ENCODE results near the gene NEUROD6. TPM values are rescaled to one million over a fixed set of nuclear protein-coding genes. Genes with fewer than 3 reads are reported as not detected.

NEUROD6 gene
- total RNA-seq, 2 experiments from 2014 or later, result not detected

- Mint-ChIP-seq H3K4me3 (no peak overlapping the region), H3K9me3 (no peaks in the 10 kb centered on the region), H3K36me3 (ENCODE audit: low read depth) (no peaks in the 10 kb centered on the region), H3K27ac (no peak overlapping the region), H3K4me1 (no peaks in the 10 kb centered on the region), H3K27me3 (peaks cover 2% of the 10 kb centered on the region)
- no peak for DNase-seq
- ChIA-PET POLR2A (no interaction called here), CTCF (no interaction called here)
Measured at GRCh38 chr7:31343516-31344305, 3.2 kb upstream of the NEUROD6 start.

GRCh38 chr7:31341141-31341540 lies 615 bp upstream of the NEUROD6 start:
- H3K27ac Mint-ChIP-seq, result no peak overlapping the region
- ChIA-PET CTCF (no interaction called here), POLR2A (no interaction called here)
- no peaks in the 10 kb centered on the region for H3K9me3 Mint-ChIP-seq
- H3K4me3 Mint-ChIP-seq, result no peak overlapping the region
- H3K36me3 Mint-ChIP-seq (ENCODE audit: low read depth), result no peaks in the 10 kb centered on the region
- no peaks in the 10 kb centered on the region for H3K4me1 Mint-ChIP-seq
- DNase-seq, result no peak
- peaks cover 3% of the 10 kb centered on the region for H3K27me3 Mint-ChIP-seq

GRCh38 chr7:31340051-31340450 lies 475 bp downstream of the NEUROD6 start:
- H3K27me3 Mint-ChIP-seq, result peaks cover 8% of the 10 kb centered on the region
- CTCF ChIA-PET, result no interaction called here

GRCh38 chr7:31338706-31339105 lies 1.8 kb downstream of the NEUROD6 start:
- no peaks in the 10 kb centered on the region for H3K9me3 Mint-ChIP-seq
- CTCF ChIA-PET, result no interaction called here
- H3K4me1 Mint-ChIP-seq, result no peaks in the 10 kb centered on the region
- H3K36me3 Mint-ChIP-seq (ENCODE audit: low read depth), result no peaks in the 10 kb centered on the region
- no peak overlapping the region for H3K27ac Mint-ChIP-seq
- DNase-seq, result no peak
- POLR2A ChIA-PET, result no interaction called here
- H3K4me3 Mint-ChIP-seq, result no peak overlapping the region
- peaks cover 9% of the 10 kb centered on the region for H3K27me3 Mint-ChIP-seq

More at GRCh38 chr7:31340051-31340450, 475 bp downstream of the NEUROD6 start:
- Mint-ChIP-seq H3K36me3 (ENCODE audit: low read depth) (no peaks in the 10 kb centered on the region), H3K4me3 (no peak overlapping the region), H3K9me3 (no peaks in the 10 kb centered on the region), H3K27ac (no peak overlapping the region), H3K4me1 (no peaks in the 10 kb centered on the region)
- POLR2A ChIA-PET, result no interaction called here
- DNase-seq, result no peak

- Mint-ChIP-seq H3K4me3 (no peak overlapping the region), H3K9me3 (no peaks in the 10 kb centered on the region), H3K27ac (no peak overlapping the region), H3K27me3 (peaks cover 9% of the 10 kb centered on the region), H3K4me1 (no peaks in the 10 kb centered on the region), H3K36me3 (ENCODE audit: low read depth) (no peaks in the 10 kb centered on the region)
- DNase-seq, result no peak
- POLR2A ChIA-PET, result no interaction called here
- CTCF ChIA-PET, result no interaction called here
Measured at GRCh38 chr7:31337002-31337565, 3.4 kb downstream of the NEUROD6 start.

GRCh38 chr7:31336202-31337001 lies 4.1 kb downstream of the NEUROD6 start:
- Mint-ChIP-seq H3K4me3 (no peak overlapping the region), H3K4me1 (no peaks in the 10 kb centered on the region), H3K36me3 (ENCODE audit: low read depth) (no peaks in the 10 kb centered on the region), H3K27ac (no peak overlapping the region), H3K27me3 (peaks cover 9% of the 10 kb centered on the region), H3K9me3 (no peaks in the 10 kb centered on the region)
- POLR2A ChIA-PET, result no interaction called here
- CTCF ChIA-PET, result no interaction called here
- no peak for DNase-seq

- H3K4me3 Mint-ChIP-seq, result no peak overlapping the region
- no peak for DNase-seq
- H3K36me3 Mint-ChIP-seq (ENCODE audit: low read depth), result no peaks in the 10 kb centered on the region
- no peaks in the 10 kb centered on the region for H3K9me3 Mint-ChIP-seq
- H3K4me1 Mint-ChIP-seq, result no peaks in the 10 kb centered on the region
- H3K27me3 Mint-ChIP-seq, result peaks cover 9% of the 10 kb centered on the region
- H3K27ac Mint-ChIP-seq, result no peak overlapping the region
- POLR2A ChIA-PET, result no interaction called here
- CTCF ChIA-PET, result no interaction called here
Measured at GRCh38 chr7:31335884-31336201, 4.7 kb downstream of the NEUROD6 start.

GRCh38 chr7:31335161-31335856 lies 5.2 kb downstream of the NEUROD6 start:
- Mint-ChIP-seq H3K9me3 (no peaks in the 10 kb centered on the region), H3K27me3 (peaks cover 9% of the 10 kb centered on the region), H3K36me3 (ENCODE audit: low read depth) (no peaks in the 10 kb centered on the region), H3K27ac (no peak overlapping the region), H3K4me3 (no peak overlapping the region), H3K4me1 (no peaks in the 10 kb centered on the region)
- CTCF ChIA-PET, result no interaction called here
- POLR2A ChIA-PET, result no interaction called here
- DNase-seq, result no peak

- ChIA-PET POLR2A (no interaction called here), CTCF (interaction anchor here (0.6 kb wide), 1 partner anchor 861 kb away, joined by 3 read pairs; no protein-coding TSS in a partner anchor)
- no peak overlapping the region for H3K27ac Mint-ChIP-seq
- H3K27me3 Mint-ChIP-seq, result peaks cover 7% of the 10 kb centered on the region
- no peaks in the 10 kb centered on the region for H3K36me3 Mint-ChIP-seq (ENCODE audit: low read depth)
- H3K9me3 Mint-ChIP-seq, result no peaks in the 10 kb centered on the region
- H3K4me1 Mint-ChIP-seq, result no peaks in the 10 kb centered on the region
- no peak for DNase-seq
- no peak overlapping the region for H3K4me3 Mint-ChIP-seq
Measured at GRCh38 chr7:31333291-31333690, 7.2 kb downstream of the NEUROD6 start.

DNA sequence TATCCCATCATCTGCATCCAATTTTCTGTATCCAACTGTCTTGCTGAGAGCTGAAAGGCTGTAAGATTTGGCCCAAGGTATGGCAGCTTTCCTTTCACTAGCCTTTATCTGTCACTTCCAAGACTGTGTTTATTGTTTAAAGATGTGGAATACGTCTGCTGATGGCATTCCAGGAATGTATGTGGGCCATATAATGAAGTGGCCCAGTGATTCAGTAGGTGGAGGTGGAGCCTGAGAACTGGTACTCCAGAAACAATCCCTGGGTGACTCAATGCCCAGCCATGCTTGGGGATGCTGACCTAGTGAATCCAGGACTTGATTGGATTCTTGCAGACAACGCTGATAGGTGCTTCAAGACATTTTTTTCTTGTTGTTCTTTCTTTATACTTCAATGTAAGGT lies 13.5 kb downstream of the NEUROD6 start:
- Mint-ChIP-seq H3K27me3 (no peaks in the 10 kb centered on the region), H3K36me3 (ENCODE audit: low read depth) (no peaks in the 10 kb centered on the region), H3K4me3 (no peak overlapping the region), H3K27ac (no peak overlapping the region), H3K4me1 (no peaks in the 10 kb centered on the region), H3K9me3 (peaks cover 3% of the 10 kb centered on the region)
- DNase-seq, result no peak
- POLR2A ChIA-PET, result no interaction called here
- CTCF ChIA-PET, result no interaction called here

DNA sequence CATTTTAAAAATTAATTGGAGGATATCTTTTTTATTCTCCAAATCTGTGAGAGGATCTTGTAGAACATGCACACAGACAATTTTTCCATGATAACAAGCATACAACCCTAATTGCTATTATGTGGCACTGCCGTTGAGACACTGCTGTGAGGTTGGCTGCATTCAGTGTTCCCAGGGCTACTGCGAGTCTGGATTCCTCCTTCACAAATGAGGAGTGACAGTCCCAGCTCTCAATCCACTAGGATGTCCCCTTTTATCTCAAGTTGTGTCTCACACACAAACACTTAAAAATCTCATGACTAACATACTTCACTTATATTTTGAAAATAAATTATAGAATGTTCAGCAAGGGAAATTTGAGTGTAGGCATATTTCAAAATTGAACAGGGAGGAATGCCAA lies 14.1 kb downstream of the NEUROD6 start:
- Mint-ChIP-seq H3K27me3 (no peaks in the 10 kb centered on the region), H3K4me3 (no peak overlapping the region), H3K27ac (no peak overlapping the region), H3K36me3 (ENCODE audit: low read depth) (no peaks in the 10 kb centered on the region), H3K9me3 (peaks cover 3% of the 10 kb centered on the region), H3K4me1 (no peaks in the 10 kb centered on the region)
- CTCF ChIA-PET, result no interaction called here
- POLR2A ChIA-PET, result no interaction called here
- no peak for DNase-seq

DNA sequence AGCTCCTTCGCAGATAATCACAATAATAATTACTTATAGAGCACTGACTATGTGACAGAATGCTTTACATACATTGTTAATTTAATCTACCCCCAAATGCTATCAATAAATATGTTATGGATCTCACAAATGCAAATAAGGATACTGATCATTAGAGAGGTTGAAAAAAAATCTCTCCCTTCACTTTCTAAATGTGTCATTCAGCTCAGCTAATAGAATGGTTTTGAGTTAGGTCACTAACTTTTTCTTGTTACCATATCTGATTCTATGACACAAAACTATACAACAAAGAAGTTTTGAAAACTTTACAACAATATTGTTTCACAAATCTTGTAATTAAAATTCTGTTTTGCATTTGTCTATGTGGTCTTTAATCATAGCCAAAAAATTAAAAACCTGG lies 17.4 kb downstream of the NEUROD6 start:
- no peak overlapping the region for H3K4me3 Mint-ChIP-seq
- CTCF ChIA-PET, result no interaction called here
- POLR2A ChIA-PET, result no interaction called here

DNA sequence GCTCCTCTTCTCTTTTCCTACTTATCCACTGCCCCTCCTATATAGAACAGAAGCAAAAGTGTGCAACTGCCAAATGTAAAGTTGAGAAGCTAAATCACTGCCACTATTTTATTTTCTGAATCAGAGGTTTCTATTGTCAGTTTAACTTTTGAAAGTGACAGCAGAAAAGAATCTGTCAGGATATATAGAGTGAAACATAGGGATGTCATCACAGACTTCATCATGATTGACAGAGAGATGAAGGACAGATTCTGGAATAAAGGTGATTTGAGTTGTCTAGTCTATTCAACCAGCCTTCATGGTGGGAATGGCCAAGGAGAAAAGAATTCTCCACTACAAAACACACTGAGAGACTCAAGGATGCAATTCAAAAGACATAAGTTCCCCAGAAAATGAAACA lies 19.9 kb downstream of the NEUROD6 start:
- Mint-ChIP-seq H3K4me3 (no peak overlapping the region), H3K27ac (no peak overlapping the region), H3K4me1 (no peaks in the 10 kb centered on the region), H3K27me3 (no peaks in the 10 kb centered on the region), H3K9me3 (peaks cover 2% of the 10 kb centered on the region), H3K36me3 (ENCODE audit: low read depth) (no peaks in the 10 kb centered on the region)
- ChIA-PET CTCF (no interaction called here), POLR2A (no interaction called here)
- DNase-seq, result no peak

More for the DNA sequence above, 17.4 kb downstream of the NEUROD6 start:
- DNase-seq, result no peak
- Mint-ChIP-seq H3K36me3 (ENCODE audit: low read depth) (no peaks in the 10 kb centered on the region), H3K4me1 (no peaks in the 10 kb centered on the region), H3K27ac (no peak overlapping the region), H3K9me3 (peaks cover 3% of the 10 kb centered on the region), H3K27me3 (no peaks in the 10 kb centered on the region)

Data from activated CD4-positive, alpha-beta memory T cell treated with anti-CD3 and anti-CD28 coated beads, Interleukin-2, amount 10 ng/mL, durations not matched to agents 7 days and 5 days (primary cell).